ENCODE measurements around the gene ST8SIA3. TPM values are rescaled to one million over a fixed set of nuclear protein-coding genes. Genes with fewer than 3 reads are reported as not detected.
"Not testable (repeated sequence)": the region's sequence is repeated elsewhere in the genome, so short reads cannot be mapped to it uniquely, and the experiment has no call there.

ST8SIA3 gene
- total RNA-seq, 1 donor from 2014 or later, result 8.9 TPM

GRCh38 chr18:57376503-57376902, 24.1 kb downstream of the ST8SIA3 start:
- peaks cover 3% of the 10 kb centered on the region for H3K27me3 Mint-ChIP-seq
- H3K36me3 Mint-ChIP-seq (ENCODE audit: insufficient read depth), result no peaks in the 10 kb centered on the region
- no peak for DNase-seq (ENCODE audit: low spot score, unreplicated experiment)
- H3K4me1 Mint-ChIP-seq (ENCODE audit: low read depth), result no peaks in the 10 kb centered on the region
- no peak overlapping the region for H3K4me3 Mint-ChIP-seq (ENCODE audit: low read depth)
- no peak for TF ChIP-seq CTCF (IDR thresholded peaks at IDR 0.05; ENCODE audit: unreplicated experiment)
- H3K9me3 Mint-ChIP-seq (ENCODE audit: low read depth), result no peaks in the 10 kb centered on the region
- no peak overlapping the region for H3K27ac Mint-ChIP-seq

- Mint-ChIP-seq H3K36me3 (ENCODE audit: insufficient read depth) (no peaks in the 10 kb centered on the region), H3K9me3 (ENCODE audit: low read depth) (peaks cover 3% of the 10 kb centered on the region), H3K4me1 (ENCODE audit: low read depth) (peaks cover 2% of the 10 kb centered on the region), H3K4me3 (ENCODE audit: low read depth) (no peak overlapping the region), H3K27ac (no peak overlapping the region), H3K27me3 (peaks cover 8% of the 10 kb centered on the region)
- no peak for TF ChIP-seq CTCF (IDR thresholded peaks at IDR 0.05; ENCODE audit: unreplicated experiment)
- DNase-seq (ENCODE audit: low spot score, unreplicated experiment), result no peak
These were observed 36.9 kb downstream of the ST8SIA3 start for GRCh38 chr18:57389271-57389670.

- H3K36me3 Mint-ChIP-seq (ENCODE audit: insufficient read depth), result peaks cover 2% of the 10 kb centered on the region
- no peak for TF ChIP-seq CTCF (IDR thresholded peaks at IDR 0.05; ENCODE audit: unreplicated experiment)
- DNase-seq (ENCODE audit: low spot score, unreplicated experiment), result no peak
- peaks cover 4% of the 10 kb centered on the region for H3K9me3 Mint-ChIP-seq (ENCODE audit: low read depth)
- peaks cover 8% of the 10 kb centered on the region for H3K27me3 Mint-ChIP-seq
- no peaks in the 10 kb centered on the region for H3K4me1 Mint-ChIP-seq (ENCODE audit: low read depth)
- H3K27ac Mint-ChIP-seq, result no peak overlapping the region
- H3K4me3 Mint-ChIP-seq (ENCODE audit: low read depth), result no peak overlapping the region
These were observed 37.7 kb downstream of the ST8SIA3 start for GRCh38 chr18:57390044-57390443.

GRCh38 chr18:57394749-57395148, 42.4 kb downstream of the ST8SIA3 start:
- not testable (repeated sequence) for H3K27ac Mint-ChIP-seq; H3K36me3 Mint-ChIP-seq (ENCODE audit: insufficient read depth); H3K27me3 Mint-ChIP-seq; DNase-seq (ENCODE audit: low spot score, unreplicated experiment); H3K4me3 Mint-ChIP-seq (ENCODE audit: low read depth); H3K4me1 Mint-ChIP-seq (ENCODE audit: low read depth)
- H3K9me3 Mint-ChIP-seq (ENCODE audit: low read depth), result peaks cover 19% of the 10 kb centered on the region

GRCh38 chr18:57396831-57397230, 44.5 kb downstream of the ST8SIA3 start:
- H3K36me3 Mint-ChIP-seq (ENCODE audit: insufficient read depth); H3K27me3 Mint-ChIP-seq; H3K4me1 Mint-ChIP-seq (ENCODE audit: low read depth); H3K27ac Mint-ChIP-seq; H3K4me3 Mint-ChIP-seq (ENCODE audit: low read depth); DNase-seq (ENCODE audit: low spot score, unreplicated experiment): not testable (repeated sequence)
- peaks cover 19% of the 10 kb centered on the region for H3K9me3 Mint-ChIP-seq (ENCODE audit: low read depth)

GRCh38 chr18:57397440-57398132, 45.2 kb downstream of the ST8SIA3 start:
- Mint-ChIP-seq H3K4me1 (ENCODE audit: low read depth) (no peaks in the 10 kb centered on the region), H3K4me3 (ENCODE audit: low read depth) (no peak overlapping the region), H3K9me3 (ENCODE audit: low read depth) (peaks cover 19% of the 10 kb centered on the region), H3K36me3 (ENCODE audit: insufficient read depth) (peaks cover 4% of the 10 kb centered on the region), H3K27me3 (peaks cover 3% of the 10 kb centered on the region), H3K27ac (no peak overlapping the region)
- no peak for DNase-seq (ENCODE audit: low spot score, unreplicated experiment)
- TF ChIP-seq CTCF (IDR thresholded peaks at IDR 0.05; ENCODE audit: unreplicated experiment), result no peak
